Endothelial cell of umbilical vein (primary cell): ENCODE results near the gene ORC2. TPM values are rescaled to one million over a fixed set of nuclear protein-coding genes. Genes with fewer than 3 reads are reported as not detected.

Experiments used
- BruUV-seq: library from RNA; stranded (reverse); fragments of 400-500 nt; replicated peaks from 2 replicates; lab custom pipeline; 2021; lab: Mats Ljungman, UMichigan
- CTCF ChIA-PET: fragments of 300-600, 350-600 bp; sonication (Branson Sonifier 250); formaldehyde crosslinking; loops from one replicate; lab custom pipeline; 2021; ENCODE audit warnings: antibody characterized with exemption, inconsistent platforms; lab: Charles Lee
- POLR2A ChIA-PET: fragments of 300-600, 350-600 bp; sonication (Branson Sonifier 250); formaldehyde crosslinking; loops from one replicate; lab custom pipeline; 2021; ENCODE audit warnings: antibody characterized with exemption, inconsistent platforms; lab: Charles Lee
- DNase-seq: peaks from one replicate; pipeline ENCODE4 v3.0.0-alpha.2; 2011; ENCODE audit warnings: low read depth, low spot score
- FAIRE-seq: peaks from 2 replicates; lab custom pipeline; 2011; peaks lifted over from hg19 to GRCh38; lab: Jason Lieb, UNC
- H2AFZ ChIP-seq: 2 replicates; pipeline ENCODE4 v1.6.0; 2012; ENCODE audit warnings: low read depth, low read length, control low read depth, inconsistent platforms
- H3K27ac ChIP-seq: 2 replicates; pipeline ENCODE4 v1.5.1; 2011; ENCODE audit warnings: low read depth, mild to moderate bottlenecking, control low read depth, low read length, moderate library complexity; ENCODE audit not compliant: insufficient read depth
- H3K27me3 ChIP-seq, 2 experiments: 2 replicates each; pipeline versions ENCODE4 v1.6.0 to v1.6.1; 2011; ENCODE audit warnings: low read length in 2 of 2, mixed read lengths in 1 of 2; ENCODE audit not compliant: control insufficient read depth in 2 of 2, insufficient read depth in 2 of 2
- H3K36me3 ChIP-seq, 2 experiments: 2 replicates in 1 of 2; 3 replicates in 1 of 2; pipeline ENCODE4 v1.5.1; 2011; ENCODE audit warnings: low read length in 2 of 2, mild to moderate bottlenecking in 1 of 2, moderate library complexity in 1 of 2; ENCODE audit not compliant: control insufficient read depth in 2 of 2, insufficient read depth in 2 of 2; ENCODE audit errors: extremely low read depth in 1 of 2
- H3K4me1 ChIP-seq: 3 replicates; pipeline ENCODE4 v1.5.1; 2011; ENCODE audit warnings: mild to moderate bottlenecking, low read length; ENCODE audit not compliant: control insufficient read depth, insufficient read depth; ENCODE audit errors: extremely low read depth
- H3K4me2 ChIP-seq: 2 replicates; pipeline ENCODE4 v1.6.1; 2011; ENCODE audit warnings: low read length, control low read depth, mixed read lengths; ENCODE audit not compliant: insufficient read depth
- H3K4me3 ChIP-seq, 3 experiments: fragments of 200-600 bp in 1 of 3; sonication (generic), shearing (Covaris generic) in 1 of 3; replicated peaks in 1 of 3; 2 replicates each; pipeline ENCODE4 v1.5.1; 2011 to 2016; ENCODE audit warnings: control low read depth in 3 of 3, low read length in 3 of 3, mild to moderate bottlenecking in 2 of 3, inconsistent platforms in 1 of 3, low read depth in 1 of 3, moderate library complexity in 1 of 3; ENCODE audit not compliant: insufficient read depth in 1 of 3
- H3K79me2 ChIP-seq: 2 replicates; pipeline ENCODE4 v1.6.0; 2012; ENCODE audit warnings: low read length, inconsistent platforms; ENCODE audit not compliant: control insufficient read depth, insufficient read depth
- H3K9ac ChIP-seq: replicated peaks from 2 replicates; pipeline ENCODE3; 2011; ENCODE audit warnings: low read length, control low read depth; ENCODE audit not compliant: insufficient read depth; ENCODE audit errors: extremely low read depth
- H3K9me1 ChIP-seq: replicated peaks from 3 replicates; pipeline ENCODE4 v1.6.0; 2011; ENCODE audit warnings: mild to moderate bottlenecking, low read length; ENCODE audit not compliant: control insufficient read depth, insufficient read depth; ENCODE audit errors: extremely low read depth
- H3K9me3 ChIP-seq: replicated peaks from 2 replicates; pipeline ENCODE4 v1.5.1; 2012; ENCODE audit warnings: low read length, inconsistent platforms; ENCODE audit not compliant: control insufficient read depth, insufficient read depth
- H4K20me1 ChIP-seq: replicated peaks from 2 replicates; pipeline ENCODE3; 2011; ENCODE audit warnings: mild to moderate bottlenecking, low read length; ENCODE audit not compliant: control insufficient read depth, insufficient read depth; ENCODE audit errors: extremely low read depth
- CTCF ChIP-seq, 2 donors: IDR thresholded peaks; 1 replicate in 1 of 2; 2 replicates in 1 of 2; pipeline ENCODE4 v1.5.1; 2011; ENCODE audit warnings: low read length in 2 of 2, mild to moderate bottlenecking in 2 of 2, moderate library complexity in 2 of 2, control low read depth in 1 of 2, inconsistent platforms in 1 of 2, low read depth in 1 of 2; ENCODE audit not compliant: insufficient read depth in 1 of 2; ENCODE audit errors: extremely low read depth in 1 of 2
- EZH2 ChIP-seq: IDR thresholded peaks from 2 replicates; pipeline ENCODE4 v1.6.1; 2012; ENCODE audit warnings: borderline replicate concordance, low read depth, mild to moderate bottlenecking, moderate library complexity, low read length, inconsistent platforms; ENCODE audit not compliant: severe bottlenecking
- FOS ChIP-seq: IDR thresholded peaks from 2 replicates; pipeline ENCODE4 v1.6.1; 2011; ENCODE audit warnings: mild to moderate bottlenecking, low read length, moderate library complexity, borderline replicate concordance; ENCODE audit not compliant: insufficient read depth
- GATA2 ChIP-seq: IDR thresholded peaks from 2 replicates; pipeline ENCODE4 v1.7.0; 2011; ENCODE audit warnings: low read depth, mild to moderate bottlenecking, moderate library complexity, mixed read lengths, low read length; ENCODE audit not compliant: insufficient read length, insufficient read depth
- JUN ChIP-seq: IDR thresholded peaks from 2 replicates; pipeline ENCODE4 v1.6.1; 2011; ENCODE audit warnings: borderline replicate concordance, low read depth; ENCODE audit not compliant: insufficient read length, insufficient read depth
- MAX ChIP-seq: IDR thresholded peaks from 2 replicates; pipeline ENCODE4 v1.6.1; 2011; ENCODE audit not compliant: insufficient read depth, insufficient read length
- MYC ChIP-seq: IDR thresholded peaks from one replicate; pipeline ENCODE4 v1.6.1; 2011; ENCODE audit warnings: mild to moderate bottlenecking, low read depth, low read length
- POLR2A ChIP-seq: IDR thresholded peaks from 2 replicates; pipeline ENCODE4 v1.6.1; 2012; ENCODE audit warnings: low read depth, mild to moderate bottlenecking, control low read depth, low read length
- POLR2AphosphoS5 ChIP-seq: IDR thresholded peaks from 2 replicates; pipeline ENCODE4 v1.6.1; 2012; ENCODE audit warnings: low read depth, mild to moderate bottlenecking, control low read depth, low read length, moderate library complexity; ENCODE audit not compliant: insufficient read depth
- dilution Hi-C: fragments of 300-500 bp; cut with MboI; formaldehyde crosslinking; loops from one replicate; pipeline ENCODE4 v1.15.0; 2019; ENCODE audit warnings: low sequenced_read_pairs; ENCODE audit not compliant: extremely low pct_ligation_motif_present
- intact Hi-C: fragments of 100-400 bp; cut with micrococcal nuclease; formaldehyde crosslinking; loops from one replicate; pipeline ENCODE4 v1.10.0; 2022
- polyA plus RNA-seq, 4 experiments: library from polyadenylated mRNA; depleted of rRNA in 3 of 4; stranded (reverse) in 3 of 4; unstranded in 1 of 4; fragments of >200 nt; gene quantifications; 2 replicates each; pipeline versions ENCODE4 v1.2.1 to v1.2.3, GENCODE V29; 2011 to 2012; ENCODE audit warnings: missing spikeins in 1 of 4
- total RNA-seq: library from RNA; stranded (reverse); gene quantifications from 2 replicates; pipeline ENCODE4 v1.2.3, GENCODE V29; 2021

Gene ORC2
- total and polyA plus RNA-seq, 2 donors (not counting 3 experiments of a cell fraction or from before 2014, with no cell fraction given), result 4.2 to 45.4 TPM

DNA sequence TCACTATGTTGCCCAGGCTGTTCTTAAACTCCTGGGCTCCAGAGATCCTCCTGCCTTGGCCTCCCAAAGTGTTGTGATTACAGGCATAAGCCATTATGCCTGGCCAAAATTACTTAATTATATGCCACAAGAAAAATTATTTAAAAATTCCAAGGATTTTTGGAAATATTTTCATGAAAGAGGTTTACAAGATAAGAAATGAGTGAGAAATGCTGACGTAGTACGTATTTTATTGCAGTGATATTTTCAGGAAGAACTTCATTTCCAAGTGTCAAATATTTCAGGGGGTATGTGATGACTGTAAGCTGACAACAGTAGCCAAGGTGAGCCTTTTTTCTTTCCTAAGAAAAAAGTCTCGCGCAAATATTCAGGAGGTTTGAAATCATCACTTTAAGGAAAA is 53.5 kb downstream of the ORC2 start:
- H2AFZ ChIP-seq, result no peak overlapping the region
- H3K79me2 ChIP-seq, result no peaks in the 10 kb centered on the region
- no peaks in the 10 kb centered on the region for H3K4me1 ChIP-seq
- CTCF ChIA-PET, result interaction anchor here (1.0 kb wide), 1 partner anchor 8 kb away, joined by 3 read pairs; no protein-coding TSS in a partner anchor
- dilution Hi-C loops (loop anchor here (25.0 kb wide), 1 partner anchor 277 kb away; the partner anchor contains the start of gene CASP10), intact Hi-C loops (loop anchor here (10.0 kb wide), 1 partner anchor 455 kb away; no protein-coding TSS in a partner anchor)
- H3K9me3 ChIP-seq, result no peaks in the 10 kb centered on the region
- no TSS peak for BruUV-seq
- DNase-seq, result no peak
- POLR2A ChIA-PET, result no interaction called here
- no peak overlapping the region for H3K27ac ChIP-seq
- TF ChIP-seq MAX (no peak), JUN (no peak), FOS (no peak), POLR2A (no peak), EZH2 (no peak), GATA2 (no peak), POLR2AphosphoS5 (no peak), MYC (no peak), CTCF (IDR thresholded peaks at IDR 0.05; ENCODE audit: extremely low read depth in 1 of 2, insufficient read depth in 1 of 2, low read depth in 1 of 2, low read length in 2 of 2) (no peak)
- H3K36me3 ChIP-seq, result peaks cover 3 to 14% of the 10 kb centered on the region in 2 experiments
- H3K9me1 ChIP-seq, result no peaks in the 10 kb centered on the region
- H4K20me1 ChIP-seq, result no peaks in the 10 kb centered on the region
- H3K4me2 ChIP-seq, result no peak overlapping the region
- no peaks in the 10 kb centered on the region for H3K27me3 ChIP-seq
- H3K4me3 ChIP-seq, result no peak overlapping the region
- H3K9ac ChIP-seq, result no peak overlapping the region
- FAIRE-seq, result no peak
